Fibroblast of villous mesenchyme (primary cell): ENCODE measurements around the gene CFAP68. TPM values are rescaled to one million over a fixed set of nuclear protein-coding genes. Genes with fewer than 3 reads are reported as not detected.
"Not testable (repeated sequence)": the region's sequence is repeated elsewhere in the genome, so short reads cannot be mapped to it uniquely, and the experiment has no call there.

Experiments
- DNase-seq: peaks from one replicate; pipeline ENCODE4 v3.0.0-alpha.2; 2010; ENCODE audit warnings: low read depth
- H3K4me3 ChIP-seq: 2 replicates; pipeline ENCODE4 v1.5.1; 2011; ENCODE audit warnings: low read depth, mild to moderate bottlenecking, low read length
- small RNA-seq: library from RNA; depleted of rRNA; stranded (forward); fragments of <200 nt; gene quantifications from one replicate; pipeline ENCODE3, GENCODE V24; 2012
- total RNA-seq: library from RNA; depleted of rRNA; stranded (reverse); fragments of >200 nt; gene quantifications from 2 replicates; pipeline ENCODE4 v1.2.3, GENCODE V29; 2012
- TF ChIP-seq, protein P1 (sequence below): IDR thresholded peaks from 2 replicates; pipeline ENCODE4 v1.5.1; 2012; ENCODE audit warnings: low read depth, mild to moderate bottlenecking, low read length; ENCODE audit not compliant: insufficient read depth

Gene CFAP68
- total RNA-seq, 1 donor = 4.3 TPM

DNA sequence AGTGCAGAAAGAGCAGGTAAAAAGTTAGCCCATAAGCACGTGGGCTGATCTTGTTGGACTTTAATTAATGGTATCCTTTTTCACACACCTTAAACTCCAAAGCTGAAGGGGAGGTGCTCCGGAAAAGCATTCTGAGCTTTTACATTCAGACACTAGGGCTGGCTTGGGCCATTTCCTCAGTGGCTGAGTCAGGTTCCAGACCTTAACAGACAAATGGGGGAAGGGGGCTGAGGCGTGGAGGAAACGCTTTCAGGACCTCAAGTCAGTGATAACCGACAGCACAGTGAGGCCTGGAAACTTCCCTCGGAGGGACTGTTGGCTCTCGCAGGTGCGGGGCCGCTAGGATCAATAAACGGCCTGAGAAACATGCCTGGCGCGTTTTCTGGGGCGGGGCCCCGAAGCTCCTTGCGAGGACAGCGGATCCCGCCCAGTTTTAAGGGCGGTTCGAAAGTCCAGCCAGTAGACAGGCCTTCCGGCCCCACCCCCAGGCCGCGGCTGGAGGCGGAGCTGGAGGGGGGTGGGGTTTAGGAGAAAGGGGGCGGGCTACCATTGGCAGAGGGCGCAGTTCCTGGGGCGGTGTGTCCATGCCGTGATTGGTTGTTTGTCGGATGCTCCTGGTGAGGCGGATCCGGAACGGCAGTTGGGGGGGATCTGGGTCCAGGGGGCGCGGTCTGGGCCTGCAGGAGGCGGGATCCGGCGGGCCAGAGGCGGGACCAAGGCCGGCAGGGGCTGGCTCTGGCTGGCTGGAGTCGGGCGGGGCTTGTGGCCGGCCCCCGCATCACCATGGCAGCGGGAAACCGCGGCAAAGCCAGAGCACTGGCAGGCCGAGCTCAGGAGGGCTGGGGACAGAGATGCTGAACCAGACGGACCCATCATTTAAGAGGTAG is 47.4 kb downstream of the CFAP68 start:
- TF ChIP-seq, protein P1, sequence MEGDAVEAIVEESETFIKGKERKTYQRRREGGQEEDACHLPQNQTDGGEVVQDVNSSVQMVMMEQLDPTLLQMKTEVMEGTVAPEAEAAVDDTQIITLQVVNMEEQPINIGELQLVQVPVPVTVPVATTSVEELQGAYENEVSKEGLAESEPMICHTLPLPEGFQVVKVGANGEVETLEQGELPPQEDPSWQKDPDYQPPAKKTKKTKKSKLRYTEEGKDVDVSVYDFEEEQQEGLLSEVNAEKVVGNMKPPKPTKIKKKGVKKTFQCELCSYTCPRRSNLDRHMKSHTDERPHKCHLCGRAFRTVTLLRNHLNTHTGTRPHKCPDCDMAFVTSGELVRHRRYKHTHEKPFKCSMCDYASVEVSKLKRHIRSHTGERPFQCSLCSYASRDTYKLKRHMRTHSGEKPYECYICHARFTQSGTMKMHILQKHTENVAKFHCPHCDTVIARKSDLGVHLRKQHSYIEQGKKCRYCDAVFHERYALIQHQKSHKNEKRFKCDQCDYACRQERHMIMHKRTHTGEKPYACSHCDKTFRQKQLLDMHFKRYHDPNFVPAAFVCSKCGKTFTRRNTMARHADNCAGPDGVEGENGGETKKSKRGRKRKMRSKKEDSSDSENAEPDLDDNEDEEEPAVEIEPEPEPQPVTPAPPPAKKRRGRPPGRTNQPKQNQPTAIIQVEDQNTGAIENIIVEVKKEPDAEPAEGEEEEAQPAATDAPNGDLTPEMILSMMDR = peak; percentile 8
- H3K4me3 ChIP-seq = peak overlapping the region; percentile 62
- DNase-seq = peak; percentile 97

DNA sequence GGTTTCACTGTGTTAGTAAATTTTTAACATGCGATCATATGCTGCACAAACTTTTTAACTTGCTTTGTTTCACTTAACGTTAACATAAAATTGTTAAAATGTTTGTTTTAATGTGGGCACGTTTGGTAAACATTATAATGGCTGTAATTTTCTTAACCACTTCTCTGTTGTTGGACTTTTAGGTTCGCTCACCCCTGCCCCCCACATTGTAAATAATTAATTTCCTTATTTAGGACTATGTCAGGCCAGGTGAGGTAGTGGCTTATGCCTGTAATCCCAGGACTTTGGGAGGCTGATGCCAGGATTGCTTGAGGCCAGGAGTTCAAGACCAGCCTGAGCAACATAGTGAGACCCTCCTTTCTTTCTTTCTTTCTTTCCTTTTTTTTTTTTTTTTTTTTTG is 51.1 kb downstream of the CFAP68 start:
- no peak for DNase-seq
- no peak overlapping the region for H3K4me3 ChIP-seq
- TF ChIP-seq, protein P1 = no peak

DNA sequence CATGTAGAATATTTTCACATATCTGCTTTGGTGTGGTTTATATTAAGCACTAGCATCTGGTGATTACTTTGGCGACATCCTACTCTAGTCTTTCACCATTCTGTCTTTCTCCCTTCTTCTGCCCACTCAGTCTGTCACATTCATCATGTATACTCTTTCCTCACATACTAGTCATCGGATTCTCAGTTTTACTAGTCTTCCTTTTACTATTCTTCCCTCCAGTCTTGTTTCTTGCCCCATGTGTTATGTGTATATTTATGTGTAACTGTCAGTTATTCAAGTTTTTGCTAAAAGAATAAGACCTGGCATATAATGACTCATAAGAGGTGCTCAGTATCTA is 53.2 kb downstream of the CFAP68 start:
- no peak for DNase-seq
- TF ChIP-seq, protein P1 = no peak

DNA sequence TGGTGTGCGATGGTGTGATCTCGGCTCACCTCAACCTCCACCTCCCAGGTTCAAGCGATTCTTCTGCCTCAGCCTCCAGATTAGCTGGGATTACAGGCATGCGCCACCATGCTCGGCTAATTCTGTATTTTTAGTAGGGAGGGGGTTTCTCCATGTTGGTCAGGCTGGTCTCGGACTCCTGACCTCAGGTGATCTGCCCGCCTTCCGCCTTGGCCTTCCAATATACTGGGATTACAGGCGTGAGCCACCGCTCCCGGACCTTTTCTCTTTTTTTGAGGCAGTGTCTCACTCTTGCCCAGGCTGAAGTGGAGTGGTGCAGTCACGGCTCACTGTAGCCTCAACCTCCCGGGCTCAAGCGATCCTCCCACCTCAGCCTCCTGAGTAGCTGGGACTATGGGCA is 53.8 kb downstream of the CFAP68 start:
- not testable (repeated sequence) for DNase-seq, H3K4me3 ChIP-seq

More for the DNA sequence above, 53.2 kb downstream of the CFAP68 start:
- no peak overlapping the region for H3K4me3 ChIP-seq

DNA sequence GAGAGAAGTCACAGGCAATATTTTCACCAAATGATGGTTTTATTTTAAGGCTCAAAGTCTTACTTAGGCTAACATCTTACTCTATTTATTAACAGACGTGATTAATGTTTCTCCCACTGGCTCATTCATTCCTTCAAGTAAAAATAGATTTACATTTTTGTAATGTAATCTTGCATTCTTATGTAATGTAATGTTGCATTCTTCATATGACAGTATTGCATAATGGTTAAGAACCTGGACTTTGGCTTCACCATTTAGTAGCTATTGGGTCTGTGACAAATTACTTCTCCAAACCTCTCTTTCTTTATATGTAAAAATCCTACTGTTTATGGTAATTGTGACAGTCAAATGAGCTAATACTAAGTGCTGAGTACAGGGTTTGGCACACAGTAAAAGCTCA is 54.5 kb downstream of the CFAP68 start:
- DNase-seq = peak; percentile 6
- H3K4me3 ChIP-seq = no peak overlapping the region
- TF ChIP-seq, protein P1 = no peak

DNA sequence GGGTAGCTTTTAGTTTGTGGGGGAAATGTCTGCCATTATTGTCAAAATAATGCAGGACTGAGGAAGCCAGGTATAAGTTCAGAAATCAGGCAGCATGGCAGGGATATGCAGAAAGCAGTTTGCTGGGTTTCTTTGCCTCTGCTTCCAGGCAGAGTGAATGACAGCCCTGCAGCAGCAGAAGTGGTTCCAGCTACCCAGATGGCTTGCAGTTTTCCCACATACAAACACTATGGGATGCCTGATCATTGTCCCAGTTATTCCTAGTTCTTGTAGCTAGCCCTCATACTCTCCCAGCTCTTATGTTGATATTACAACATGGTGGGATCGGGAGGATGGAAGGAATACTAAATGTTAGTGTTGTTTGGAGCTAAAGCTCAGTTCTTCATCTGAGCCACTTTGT is 55.0 kb downstream of the CFAP68 start:
- DNase-seq = no peak
- TF ChIP-seq, protein P1 = no peak
- H3K4me3 ChIP-seq = no peak overlapping the region

Small RNA genes lying within 50 kb of the gene (small RNA-seq; reads per million reads assigned to genes)
- gene C11orf52 (not detected), gene GNG5P3 (not detected), gene RNA5SP351 (not detected), gene RPL37AP8 (not detected)

Other genes starting within 250 kb of the CFAP68 start
- 25.1 and 38.9 TPM in 2 replicates for gene PPP2R1B, start 113.2 kb upstream of the CFAP68 start, total RNA-seq
- 35.8 and 49.7 TPM in 2 replicates for gene ALG9, start 8.0 kb upstream of the CFAP68 start, total RNA-seq
- 2.3 and 4.3 TPM in 2 replicates for gene FDXACB1, start 376 bp upstream of the CFAP68 start, total RNA-seq
- gene CRYAB, start 32.2 kb downstream of the CFAP68 start, total RNA-seq = 11.0 and 20.7 TPM in 2 replicates
- gene HSPB2, start 33.2 kb downstream of the CFAP68 start, total RNA-seq = 0.43 and 0.64 TPM in 2 replicates
- 0.32 and 0.86 TPM in 2 replicates for gene C11orf52, start 39.4 kb downstream of the CFAP68 start, total RNA-seq
- 27.1 and 30.2 TPM in 2 replicates for gene DIXDC1, start 57.8 kb downstream of the CFAP68 start, total RNA-seq
- gene DLAT, start 145.9 kb downstream of the CFAP68 start, total RNA-seq = 49.6 and 56.6 TPM in 2 replicates
- 1.3 and 2.6 TPM in 2 replicates for gene PIH1D2, start 194.5 kb downstream of the CFAP68 start, total RNA-seq
- 20.6 and 30.7 TPM in 2 replicates for gene NKAPD1, start 194.8 kb downstream of the CFAP68 start, total RNA-seq
- gene TIMM8B, start 207.2 kb downstream of the CFAP68 start, total RNA-seq = 57.0 and 64.3 TPM in 2 replicates
- 121 and 140 TPM in 2 replicates for gene SDHD, start 207.3 kb downstream of the CFAP68 start, total RNA-seq